HFFc6 (cell line): ENCODE results near the gene C1QTNF9. TPM values are rescaled to one million over a fixed set of nuclear protein-coding genes. Genes with fewer than 3 reads are reported as not detected.

Source experiments
- DNase-seq: peaks from one replicate; pipeline ENCODE4 v3.0.0-alpha.2; 2018
- H3K27ac Mint-ChIP-seq: 2 replicates; pipeline ENCODE4 v1.8.0; 2020; ENCODE audit warnings: mild to moderate bottlenecking, mixed read lengths
- H3K27me3 Mint-ChIP-seq: 2 replicates; pipeline ENCODE4 v1.8.0; 2021; ENCODE audit warnings: mild to moderate bottlenecking, moderate library complexity, mixed read lengths; ENCODE audit not compliant: insufficient read depth
- H3K36me3 Mint-ChIP-seq: 2 replicates; pipeline ENCODE4 v1.8.0; 2021; ENCODE audit warnings: low read depth, mixed read lengths
- H3K4me1 Mint-ChIP-seq: 2 replicates; pipeline ENCODE4 v1.8.0; 2020; ENCODE audit warnings: low read depth, mixed read lengths
- H3K4me3 Mint-ChIP-seq: 2 replicates; pipeline ENCODE4 v1.8.0; 2020; ENCODE audit warnings: mild to moderate bottlenecking, moderate library complexity, mixed read lengths
- H3K9me3 Mint-ChIP-seq: 2 replicates; pipeline ENCODE4 v1.8.0; 2020; ENCODE audit warnings: mild to moderate bottlenecking, mixed read lengths
- total RNA-seq, 6 experiments: library from RNA; stranded (reverse); fragmentation: NEBNext Ultra II Directional; extraction: Animal tissue kit (Norgen Biotek cat#: 25700); gene quantifications; 2 replicates in 1 of 6; 3 replicates in 5 of 6; pipeline ENCODE4 v1.2.3, GENCODE V29; 2021
- TF ChIP-seq, protein P1 (sequence below): fragments of 200-600 bp; sonication (generic); IDR thresholded peaks from 2 replicates; pipeline ENCODE4 v1.5.0; 2021; ENCODE audit warnings: antibody characterized with exemption, mild to moderate bottlenecking

The C1QTNF9 gene
- total RNA-seq, 6 experiments from 2014 or later: not detected

DNA sequence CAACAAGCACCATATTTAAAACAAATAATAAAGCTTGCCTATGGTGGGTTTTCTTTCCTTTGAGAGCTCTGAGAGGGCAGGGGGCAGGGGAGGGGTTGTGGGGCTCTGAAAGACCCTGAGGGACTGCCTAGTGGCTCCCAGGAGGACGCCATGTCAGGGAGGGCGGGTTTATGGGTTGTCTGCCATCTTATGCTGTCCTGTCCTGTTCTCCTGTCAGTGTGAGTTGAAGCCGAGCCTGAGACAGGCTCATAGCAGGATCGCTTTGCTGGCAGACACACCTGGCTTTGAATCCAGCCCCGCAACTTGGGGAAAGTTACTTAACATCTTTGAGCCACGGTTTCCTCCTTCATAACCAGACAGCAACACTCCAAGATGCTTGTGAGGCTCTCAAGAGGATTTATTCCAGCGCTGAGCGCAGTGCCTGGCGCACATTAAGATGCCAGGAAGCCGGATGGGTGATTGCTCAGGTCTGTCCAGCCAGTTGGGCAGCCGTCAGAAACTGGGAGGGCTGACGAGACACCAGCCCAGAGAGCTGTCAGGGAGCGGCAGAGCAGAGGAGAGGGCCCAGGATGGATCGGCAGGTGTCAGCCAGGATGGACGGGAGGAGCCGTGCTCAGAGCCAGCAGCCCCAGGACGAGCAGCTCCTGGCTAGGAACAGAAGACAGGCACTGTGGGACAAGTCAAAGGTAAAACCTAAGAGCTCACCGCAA is 36.8 kb upstream of the C1QTNF9 start:
- peak overlapping the region; percentile 87; the same call in 1 of the 2 replicates for H3K4me3 Mint-ChIP-seq
- peak overlapping the region; percentile 92; the same call in 1 of the 2 replicates for H3K27ac Mint-ChIP-seq
- DNase-seq: no peak
- H3K4me1 Mint-ChIP-seq: peaks cover 26% of the 10 kb centered on the region
- H3K9me3 Mint-ChIP-seq: no peaks in the 10 kb centered on the region
- no peaks in the 10 kb centered on the region for H3K27me3 Mint-ChIP-seq
- TF ChIP-seq, protein P1, sequence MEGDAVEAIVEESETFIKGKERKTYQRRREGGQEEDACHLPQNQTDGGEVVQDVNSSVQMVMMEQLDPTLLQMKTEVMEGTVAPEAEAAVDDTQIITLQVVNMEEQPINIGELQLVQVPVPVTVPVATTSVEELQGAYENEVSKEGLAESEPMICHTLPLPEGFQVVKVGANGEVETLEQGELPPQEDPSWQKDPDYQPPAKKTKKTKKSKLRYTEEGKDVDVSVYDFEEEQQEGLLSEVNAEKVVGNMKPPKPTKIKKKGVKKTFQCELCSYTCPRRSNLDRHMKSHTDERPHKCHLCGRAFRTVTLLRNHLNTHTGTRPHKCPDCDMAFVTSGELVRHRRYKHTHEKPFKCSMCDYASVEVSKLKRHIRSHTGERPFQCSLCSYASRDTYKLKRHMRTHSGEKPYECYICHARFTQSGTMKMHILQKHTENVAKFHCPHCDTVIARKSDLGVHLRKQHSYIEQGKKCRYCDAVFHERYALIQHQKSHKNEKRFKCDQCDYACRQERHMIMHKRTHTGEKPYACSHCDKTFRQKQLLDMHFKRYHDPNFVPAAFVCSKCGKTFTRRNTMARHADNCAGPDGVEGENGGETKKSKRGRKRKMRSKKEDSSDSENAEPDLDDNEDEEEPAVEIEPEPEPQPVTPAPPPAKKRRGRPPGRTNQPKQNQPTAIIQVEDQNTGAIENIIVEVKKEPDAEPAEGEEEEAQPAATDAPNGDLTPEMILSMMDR: no peak
- H3K36me3 Mint-ChIP-seq: no peaks in the 10 kb centered on the region

DNA sequence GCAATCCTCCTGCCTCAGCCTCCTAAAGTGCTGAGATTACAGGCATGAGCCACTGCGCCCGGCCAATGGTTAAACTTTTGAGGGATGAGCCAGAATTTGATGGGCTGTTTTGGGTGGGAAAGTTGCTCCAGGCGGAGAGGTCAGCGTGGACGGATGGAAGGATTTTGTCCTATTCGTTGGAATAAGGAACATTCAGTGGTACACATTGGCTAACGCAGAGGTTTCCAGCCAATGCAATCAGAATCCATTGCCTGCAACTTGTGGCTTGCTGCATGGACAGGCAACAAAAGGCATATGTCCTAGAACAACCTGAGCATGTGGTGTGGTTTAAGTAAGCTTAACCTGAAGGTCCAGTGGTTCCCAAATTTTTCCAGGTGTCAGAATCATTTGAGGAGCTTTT is 35.5 kb upstream of the C1QTNF9 start:
- no peaks in the 10 kb centered on the region for H3K27me3 Mint-ChIP-seq
- no peaks in the 10 kb centered on the region for H3K36me3 Mint-ChIP-seq
- TF ChIP-seq, protein P1: no peak
- no peak overlapping the region for H3K4me3 Mint-ChIP-seq
- H3K9me3 Mint-ChIP-seq: no peaks in the 10 kb centered on the region
- DNase-seq: no peak
- H3K27ac Mint-ChIP-seq: no peak overlapping the region
- peaks cover 26% of the 10 kb centered on the region for H3K4me1 Mint-ChIP-seq

GRCh38 chr13:24274452-24275021 is 34.8 kb upstream of the C1QTNF9 start:
- DNase-seq: no peak
- Mint-ChIP-seq H3K4me1 (peaks cover 26% of the 10 kb centered on the region), H3K27ac (no peak overlapping the region), H3K36me3 (no peaks in the 10 kb centered on the region), H3K9me3 (no peaks in the 10 kb centered on the region), H3K4me3 (no peak overlapping the region), H3K27me3 (peaks cover 3% of the 10 kb centered on the region; the same call in 1 of the 2 replicates)
- TF ChIP-seq, protein P1: no peak

DNA sequence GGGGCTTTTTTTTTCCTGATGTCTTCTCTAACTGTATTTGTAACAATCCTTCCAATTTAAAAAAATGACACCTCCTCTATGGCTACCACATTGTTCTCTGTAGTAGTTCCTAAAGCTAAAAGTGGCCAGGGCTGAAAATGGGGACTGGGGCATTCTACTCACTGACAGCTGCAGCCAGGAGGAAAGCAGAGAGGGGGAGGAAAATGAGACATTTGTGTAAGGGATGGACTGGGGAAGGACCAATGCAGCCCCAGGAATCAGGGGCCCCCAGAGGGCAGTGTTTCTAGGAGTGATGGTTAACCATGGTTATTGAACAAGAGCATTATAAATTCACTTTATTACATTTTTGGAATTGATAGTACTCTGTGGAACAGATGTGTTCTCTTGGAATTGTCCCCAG is 34.3 kb upstream of the C1QTNF9 start:
- no peak for DNase-seq
- no peak overlapping the region for H3K27ac Mint-ChIP-seq
- peaks cover 21% of the 10 kb centered on the region for H3K4me1 Mint-ChIP-seq
- TF ChIP-seq, protein P1: 0 out of 2 replicates have a peak, but pooled peaks have one; percentile 9
- peaks cover 3% of the 10 kb centered on the region; the same call in 1 of the 2 replicates for H3K27me3 Mint-ChIP-seq
- no peaks in the 10 kb centered on the region for H3K36me3 Mint-ChIP-seq
- H3K9me3 Mint-ChIP-seq: no peaks in the 10 kb centered on the region
- no peak overlapping the region for H3K4me3 Mint-ChIP-seq

GRCh38 chr13:24276306-24276705 is 33.1 kb upstream of the C1QTNF9 start:
- Mint-ChIP-seq H3K4me3 (no peak overlapping the region), H3K4me1 (peaks cover 8% of the 10 kb centered on the region), H3K36me3 (no peaks in the 10 kb centered on the region), H3K27me3 (peaks cover 3% of the 10 kb centered on the region; the same call in 1 of the 2 replicates), H3K9me3 (no peaks in the 10 kb centered on the region), H3K27ac (no peak overlapping the region)
- TF ChIP-seq, protein P1: no peak
- no peak for DNase-seq
